Esophagus squamous epithelium (tissue), 5 donors: ENCODE measurements around the gene ZNF195. TPM values are rescaled to one million over a fixed set of nuclear protein-coding genes. Genes with fewer than 3 reads are reported as not detected.

Experiments used
- DNase-seq: peaks from one replicate; lab custom pipeline; 2025; lab: John Stamatoyannopoulos, UW
- H3K27ac ChIP-seq, 4 donors: fragments of 200-600 bp; sonication (generic); one replicate each; pipeline ENCODE4 v1.5.1; 2016 to 2019; ENCODE audit warnings: mild to moderate bottlenecking in 1 of 4
- H3K27me3 ChIP-seq, 4 donors: fragments of 200-600 bp; sonication (generic); 1 replicate in 3 of 4; 2 replicates in 1 of 4; pipeline versions ENCODE4 v1.5.1 to v1.6.0; 2017 to 2021; ENCODE audit warnings: antibody characterized with exemption in 1 of 4
- H3K36me3 ChIP-seq, 3 donors: fragments of 200-600 bp; sonication (generic); one replicate each; pipeline ENCODE4 v1.5.1; 2016 to 2019
- H3K4me1 ChIP-seq, 3 donors: fragments of 200-600 bp; sonication (generic); one replicate each; pipeline ENCODE4 v1.5.1; 2017 to 2019
- H3K4me3 ChIP-seq, 4 donors: fragments of 200-600 bp; sonication (generic); 1 replicate in 3 of 4; 2 replicates in 1 of 4; pipeline ENCODE4 v1.5.1; 2016 to 2019; ENCODE audit warnings: mild to moderate bottlenecking in 2 of 4, moderate library complexity in 1 of 4
- H3K9me3 ChIP-seq, 3 donors: fragments of 200-600 bp; sonication (generic); one replicate each; pipeline ENCODE4 v1.5.1; 2016 to 2019
- CTCF ChIP-seq, 6 experiments: fragments of 450-650 bp in 4 of 6; fragments of 200-600 bp in 2 of 6; sonication (generic) in 2 of 6; IDR thresholded peaks; one replicate each; pipeline ENCODE4 v1.5.1; 2016 to 2019; ENCODE audit warnings: antibody characterized with exemption in 6 of 6, mild to moderate bottlenecking in 4 of 6, moderate library complexity in 4 of 6
- POLR2A ChIP-seq, 4 donors: fragments of 450-650 bp; IDR thresholded peaks; one replicate each; pipeline ENCODE4 v1.6.1; 2017; ENCODE audit warnings: antibody characterized with exemption in 4 of 4, mild to moderate bottlenecking in 4 of 4, moderate library complexity in 3 of 4
- WGBS, 2 donors: methylation state at CpG; one replicate each; pipeline ENCODE4 v1.1.5; 2018; 5-methylcytosine and 5-hydroxymethylcytosine counted together
- intact Hi-C: fragments of 100-400 bp; cut with DNase I; formaldehyde crosslinking; loops from one replicate; pipeline ENCODE4 v1.15.0; 2022
- total RNA-seq, 4 donors: library from RNA; depleted of rRNA; stranded (reverse); fragments of >200 nt; gene quantifications; one replicate each; pipeline ENCODE4 v1.1.0, GENCODE V29; 2016
- donor health status: DM: yes; HTN: yes; CAD: no.

Gene ZNF195
- total RNA-seq, 4 donors from 2014 or later: 8.7 to 20.8 (median 16.8) TPM

GRCh38 chr11:3382613-3383285, 3.8 kb upstream of the ZNF195 start:
- Histone ChIP-seq H3K36me3 (peaks cover 0 to 12% (median 0%) of the 10 kb centered on the region in 3 donors), H3K9me3 (no peaks in the 10 kb centered on the region), H3K27ac (no peak overlapping the region), H3K27me3 (no peaks in the 10 kb centered on the region), H3K4me1 (peaks cover 0 to 30% (median 6%) of the 10 kb centered on the region in 3 donors), H3K4me3 (no peak overlapping the region)
- 62 to 72% methylated on average over 4 of the region's 5 CpGs for WGBS, 2 donors
- intact Hi-C loops: no loop called here
- DNase-seq: no peak
- TF ChIP-seq CTCF (IDR thresholded peaks at IDR 0.05): no peak
- TF ChIP-seq POLR2A (IDR thresholded peaks at IDR 0.05): no peak

- H3K4me3 ChIP-seq: no peak overlapping the region
- peaks cover 0 to 18% (median 0%) of the 10 kb centered on the region in 3 donors for H3K36me3 ChIP-seq
- intact Hi-C loops: no loop called here
- TF ChIP-seq POLR2A (IDR thresholded peaks at IDR 0.05): no peak
- no peak for TF ChIP-seq CTCF (IDR thresholded peaks at IDR 0.05)
- H3K27ac ChIP-seq: no peak overlapping the region
- WGBS, 2 donors: 75% methylated on average over 5 of the region's 5 CpGs
- no peaks in the 10 kb centered on the region for H3K27me3 ChIP-seq
- H3K4me1 ChIP-seq: peaks cover 3 to 40% (median 11%) of the 10 kb centered on the region in 3 donors
- no peak for DNase-seq
- no peaks in the 10 kb centered on the region for H3K9me3 ChIP-seq
Observed at GRCh38 chr11:3381794-3382193, 2.8 kb upstream of the ZNF195 start.

- Histone ChIP-seq H3K36me3 (peaks cover 0 to 21% (median 0%) of the 10 kb centered on the region in 3 donors), H3K9me3 (no peaks in the 10 kb centered on the region), H3K27me3 (no peaks in the 10 kb centered on the region), H3K4me1 (peaks cover 3 to 48% (median 11%) of the 10 kb centered on the region in 3 donors), H3K4me3 (peak overlapping the region in 3 of 4 donors; percentile 4 to 43 (median 33)), H3K27ac (peak overlapping the region in 1 of 4 donors; percentile 36)
- WGBS, 2 donors: 64 to 73% methylated on average over 11 to 12 of the region's 12 CpGs
- TF ChIP-seq CTCF (IDR thresholded peaks at IDR 0.05): no peak
- TF ChIP-seq POLR2A (IDR thresholded peaks at IDR 0.05): no peak
- no peak for DNase-seq
- intact Hi-C loops: no loop called here
Observed at GRCh38 chr11:3380706-3381545, 2.0 kb upstream of the ZNF195 start.

- H3K4me3 ChIP-seq: no peak overlapping the region
- DNase-seq: no peak
- H3K4me1 ChIP-seq: peaks cover 3 to 55% (median 11%) of the 10 kb centered on the region in 3 donors
- peaks cover 4 to 61% (median 7%) of the 10 kb centered on the region in 3 donors for H3K36me3 ChIP-seq
- TF ChIP-seq POLR2A (IDR thresholded peaks at IDR 0.05): no peak
- no peak for TF ChIP-seq CTCF (IDR thresholded peaks at IDR 0.05)
- H3K9me3 ChIP-seq: no peaks in the 10 kb centered on the region
- 72 to 73% methylated on average over 4 of the region's 4 CpGs for WGBS, 2 donors
- H3K27me3 ChIP-seq: no peaks in the 10 kb centered on the region
- intact Hi-C loops: no loop called here
- no peak overlapping the region for H3K27ac ChIP-seq
Observed at GRCh38 chr11:3375552-3375951, 3.4 kb downstream of the ZNF195 start.
